ENCODE results near the gene FOXI1. TPM values are rescaled to one million over a fixed set of nuclear protein-coding genes. Genes with fewer than 3 reads are reported as not detected.

FOXI1 gene
- total RNA-seq, 4 donors from 2014 or later, result not detected

GRCh38 chr5:170147051-170147752 lies 41.5 kb downstream of the FOXI1 start:
- TF ChIP-seq, protein P1, sequence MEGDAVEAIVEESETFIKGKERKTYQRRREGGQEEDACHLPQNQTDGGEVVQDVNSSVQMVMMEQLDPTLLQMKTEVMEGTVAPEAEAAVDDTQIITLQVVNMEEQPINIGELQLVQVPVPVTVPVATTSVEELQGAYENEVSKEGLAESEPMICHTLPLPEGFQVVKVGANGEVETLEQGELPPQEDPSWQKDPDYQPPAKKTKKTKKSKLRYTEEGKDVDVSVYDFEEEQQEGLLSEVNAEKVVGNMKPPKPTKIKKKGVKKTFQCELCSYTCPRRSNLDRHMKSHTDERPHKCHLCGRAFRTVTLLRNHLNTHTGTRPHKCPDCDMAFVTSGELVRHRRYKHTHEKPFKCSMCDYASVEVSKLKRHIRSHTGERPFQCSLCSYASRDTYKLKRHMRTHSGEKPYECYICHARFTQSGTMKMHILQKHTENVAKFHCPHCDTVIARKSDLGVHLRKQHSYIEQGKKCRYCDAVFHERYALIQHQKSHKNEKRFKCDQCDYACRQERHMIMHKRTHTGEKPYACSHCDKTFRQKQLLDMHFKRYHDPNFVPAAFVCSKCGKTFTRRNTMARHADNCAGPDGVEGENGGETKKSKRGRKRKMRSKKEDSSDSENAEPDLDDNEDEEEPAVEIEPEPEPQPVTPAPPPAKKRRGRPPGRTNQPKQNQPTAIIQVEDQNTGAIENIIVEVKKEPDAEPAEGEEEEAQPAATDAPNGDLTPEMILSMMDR (IDR thresholded peaks at IDR 0.05; ENCODE audit: low read depth), result no peak

DNA sequence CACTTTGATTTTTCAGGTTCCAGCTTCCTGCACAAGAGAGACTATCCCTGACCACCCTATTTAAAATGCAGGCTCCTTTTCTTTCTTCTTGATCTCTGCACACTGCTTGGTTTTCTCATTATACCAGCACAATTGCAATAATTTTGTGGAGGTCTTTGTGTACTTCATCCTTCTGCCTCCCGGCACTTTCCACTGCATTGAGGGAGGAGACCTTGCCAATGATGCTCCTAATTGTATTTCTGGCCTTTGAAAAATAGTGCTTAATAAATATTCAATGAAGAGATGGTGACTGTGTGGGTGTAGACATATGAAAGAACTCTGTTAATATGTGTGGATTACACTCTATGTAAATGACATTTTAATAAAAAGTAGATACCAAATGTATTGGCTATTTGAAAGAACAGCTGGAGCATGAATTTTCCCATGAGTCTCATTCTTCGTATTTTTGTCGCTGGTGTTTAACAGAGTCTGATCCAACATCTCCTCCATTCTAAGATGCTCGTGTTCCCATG lies 42.1 kb downstream of the FOXI1 start:
- TF ChIP-seq, protein P1 (IDR thresholded peaks at IDR 0.05; ENCODE audit: low read depth), result no peak

- TF ChIP-seq, protein P1 (IDR thresholded peaks at IDR 0.05; ENCODE audit: low read depth), result no peak
These were observed 42.9 kb downstream of the FOXI1 start for GRCh38 chr5:170148430-170149205.

GRCh38 chr5:170149206-170149515 lies 43.5 kb downstream of the FOXI1 start:
- TF ChIP-seq, protein P1 (IDR thresholded peaks at IDR 0.05; ENCODE audit: low read depth), result no peak

GRCh38 chr5:170150713-170151096 lies 45.0 kb downstream of the FOXI1 start:
- TF ChIP-seq, protein P1 (IDR thresholded peaks at IDR 0.05; ENCODE audit: low read depth), result no peak

DNA sequence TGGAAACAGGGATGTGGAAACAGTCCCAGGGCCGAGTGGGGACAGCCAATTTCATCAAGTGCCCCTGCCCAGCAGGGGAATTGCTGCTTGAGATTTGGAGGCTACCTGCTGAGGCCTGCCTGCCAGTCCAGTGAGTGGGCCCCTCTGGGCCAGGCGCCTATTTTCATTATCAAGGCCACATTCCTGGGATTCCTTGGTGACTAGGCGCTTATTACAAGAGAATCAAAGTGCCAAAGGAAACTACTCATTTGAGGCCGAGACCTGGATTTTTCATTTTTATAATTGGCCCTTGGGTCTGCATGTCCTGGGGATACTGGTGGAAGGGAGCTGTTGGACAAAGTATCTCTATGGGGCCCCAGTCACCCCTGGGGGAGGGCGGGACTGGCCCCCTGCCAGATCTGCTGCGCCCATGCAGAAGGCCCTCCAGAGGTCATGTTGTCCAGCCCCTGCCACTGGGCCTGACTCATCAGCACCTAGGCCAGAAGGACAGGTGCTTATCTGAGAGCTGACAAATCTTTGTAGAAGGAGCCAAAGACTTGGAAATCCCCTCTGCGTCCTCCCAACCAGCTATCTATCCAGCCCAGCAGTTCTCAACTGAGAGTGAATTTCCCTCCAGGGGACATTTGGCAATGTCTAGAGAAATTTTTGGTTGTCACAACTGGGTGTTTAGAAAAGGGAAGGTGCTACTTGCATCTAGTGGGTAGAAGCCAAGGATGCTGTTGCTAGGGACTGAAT lies 45.6 kb downstream of the FOXI1 start:
- TF ChIP-seq, protein P1 (IDR thresholded peaks at IDR 0.05; ENCODE audit: low read depth), result no peak

GRCh38 chr5:170152767-170153166 lies 47.1 kb downstream of the FOXI1 start:
- TF ChIP-seq, protein P1 (IDR thresholded peaks at IDR 0.05; ENCODE audit: low read depth), result no peak

Measured in subcutaneous adipose tissue (tissue), 4 donors.